Measurements from ENCODE around the gene DAAM2.
A peak's percentile ranks its signal among the peaks of the same experiment; 100 is the strongest.

The DAAM2 gene

GRCh38 chr6:39849228-39849627 lies 57.1 kb downstream of the DAAM2 start:
- FAIRE-seq = no peak
- TF ChIP-seq PAX5 (IDR thresholded peaks at IDR 0.05; ENCODE audit: insufficient read depth, low read length, severe bottlenecking) (no peak), SPI1 (IDR thresholded peaks at IDR 0.05; ENCODE audit: low read depth, low read length) (no peak), POLR2A (IDR thresholded peaks at IDR 0.05; ENCODE audit: low read depth, low read length) (no peak), TAF1 (IDR thresholded peaks at IDR 0.05; ENCODE audit: low read depth, low read length) (no peak), POU2F2 (IDR thresholded peaks at IDR 0.05; ENCODE audit: low read depth, low read length) (no peak), POLR2AphosphoS5 (IDR thresholded peaks at IDR 0.05; ENCODE audit: low read depth, low read length) (no peak)

GRCh38 chr6:39849764-39850163 lies 57.6 kb downstream of the DAAM2 start:
- FAIRE-seq (no peak), DNase-seq (ENCODE audit: insufficient read length, low spot score) (no peak)
- TF ChIP-seq POLR2AphosphoS5 (IDR thresholded peaks at IDR 0.05; ENCODE audit: low read depth, low read length) = no peak
- no peak for TF ChIP-seq SPI1 (IDR thresholded peaks at IDR 0.05; ENCODE audit: low read depth, low read length)
- TF ChIP-seq TAF1 (IDR thresholded peaks at IDR 0.05; ENCODE audit: low read depth, low read length) = no peak
- TF ChIP-seq POU2F2 (IDR thresholded peaks at IDR 0.05; ENCODE audit: low read depth, low read length) = no peak
- no peak for TF ChIP-seq PAX5 (IDR thresholded peaks at IDR 0.05; ENCODE audit: insufficient read depth, low read length, severe bottlenecking)
- TF ChIP-seq POLR2A (IDR thresholded peaks at IDR 0.05; ENCODE audit: low read depth, low read length) = no peak

More at GRCh38 chr6:39849228-39849627, 57.1 kb downstream of the DAAM2 start:
- DNase-seq (ENCODE audit: insufficient read length, low spot score) = no peak

GRCh38 chr6:39850736-39851297 lies 58.6 kb downstream of the DAAM2 start:
- TF ChIP-seq POLR2AphosphoS5 (IDR thresholded peaks at IDR 0.05; ENCODE audit: low read depth, low read length) = no peak
- no peak for DNase-seq (ENCODE audit: insufficient read length, low spot score)
- FAIRE-seq = no peak

- FAIRE-seq (no peak), DNase-seq (ENCODE audit: insufficient read length, low spot score) (no peak)
- no peak for TF ChIP-seq TAF1 (IDR thresholded peaks at IDR 0.05; ENCODE audit: low read depth, low read length)
- TF ChIP-seq SPI1 (IDR thresholded peaks at IDR 0.05; ENCODE audit: low read depth, low read length) = no peak
- no peak for TF ChIP-seq POLR2A (IDR thresholded peaks at IDR 0.05; ENCODE audit: low read depth, low read length)
Observed at GRCh38 chr6:39851331-39851730, 59.2 kb downstream of the DAAM2 start.

GRCh38 chr6:39852324-39852723 lies 60.1 kb downstream of the DAAM2 start:
- TF ChIP-seq POU2F2 (IDR thresholded peaks at IDR 0.05; ENCODE audit: low read depth, low read length) = no peak
- no peak for TF ChIP-seq POLR2A (IDR thresholded peaks at IDR 0.05; ENCODE audit: low read depth, low read length)
- TF ChIP-seq PAX5 (IDR thresholded peaks at IDR 0.05; ENCODE audit: insufficient read depth, low read length, severe bottlenecking) = no peak
- no peak for TF ChIP-seq TAF1 (IDR thresholded peaks at IDR 0.05; ENCODE audit: low read depth, low read length)
- no peak for TF ChIP-seq SPI1 (IDR thresholded peaks at IDR 0.05; ENCODE audit: low read depth, low read length)
- no peak for TF ChIP-seq POLR2AphosphoS5 (IDR thresholded peaks at IDR 0.05; ENCODE audit: low read depth, low read length)
- FAIRE-seq = no peak
- no peak for DNase-seq (ENCODE audit: insufficient read length, low spot score)

- FAIRE-seq (no peak), DNase-seq (ENCODE audit: insufficient read length, low spot score) (no peak)
- TF ChIP-seq SPI1 (IDR thresholded peaks at IDR 0.05; ENCODE audit: low read depth, low read length) (no peak), POU2F2 (IDR thresholded peaks at IDR 0.05; ENCODE audit: low read depth, low read length) (no peak), PAX5 (IDR thresholded peaks at IDR 0.05; ENCODE audit: insufficient read depth, low read length, severe bottlenecking) (no peak), POLR2A (IDR thresholded peaks at IDR 0.05; ENCODE audit: low read depth, low read length) (no peak), POLR2AphosphoS5 (IDR thresholded peaks at IDR 0.05; ENCODE audit: low read depth, low read length) (no peak), TAF1 (IDR thresholded peaks at IDR 0.05; ENCODE audit: low read depth, low read length) (no peak)
Observed at GRCh38 chr6:39853604-39854003, 61.4 kb downstream of the DAAM2 start.

GRCh38 chr6:39855356-39855995 lies 63.3 kb downstream of the DAAM2 start:
- FAIRE-seq (no peak), DNase-seq (ENCODE audit: insufficient read length, low spot score) (no peak)
- no peak for TF ChIP-seq PAX5 (IDR thresholded peaks at IDR 0.05; ENCODE audit: insufficient read depth, low read length, severe bottlenecking)
- no peak for TF ChIP-seq TAF1 (IDR thresholded peaks at IDR 0.05; ENCODE audit: low read depth, low read length)
- no peak for TF ChIP-seq POU2F2 (IDR thresholded peaks at IDR 0.05; ENCODE audit: low read depth, low read length)
- no peak for TF ChIP-seq POLR2AphosphoS5 (IDR thresholded peaks at IDR 0.05; ENCODE audit: low read depth, low read length)
- no peak for TF ChIP-seq SPI1 (IDR thresholded peaks at IDR 0.05; ENCODE audit: low read depth, low read length)
- TF ChIP-seq POLR2A (IDR thresholded peaks at IDR 0.05; ENCODE audit: low read depth, low read length) = no peak

- DNase-seq (ENCODE audit: insufficient read length, low spot score) (no peak), FAIRE-seq (no peak)
- no peak for TF ChIP-seq TAF1 (IDR thresholded peaks at IDR 0.05; ENCODE audit: low read depth, low read length)
Observed at GRCh38 chr6:39859025-39859424, 66.8 kb downstream of the DAAM2 start.

- DNase-seq (ENCODE audit: insufficient read length, low spot score) (no peak), FAIRE-seq (no peak)
- TF ChIP-seq POLR2AphosphoS5 (IDR thresholded peaks at IDR 0.05; ENCODE audit: low read depth, low read length) (no peak), PAX5 (IDR thresholded peaks at IDR 0.05; ENCODE audit: insufficient read depth, low read length, severe bottlenecking) (no peak), POU2F2 (IDR thresholded peaks at IDR 0.05; ENCODE audit: low read depth, low read length) (no peak), TAF1 (IDR thresholded peaks at IDR 0.05; ENCODE audit: low read depth, low read length) (no peak)
Observed at GRCh38 chr6:39861663-39862062, 69.5 kb downstream of the DAAM2 start.

- DNase-seq (ENCODE audit: insufficient read length, low spot score) (peak; percentile 48), FAIRE-seq (no peak)
- no peak for TF ChIP-seq PAX5 (IDR thresholded peaks at IDR 0.05; ENCODE audit: insufficient read depth, low read length, severe bottlenecking)
- no peak for TF ChIP-seq TAF1 (IDR thresholded peaks at IDR 0.05; ENCODE audit: low read depth, low read length)
- no peak for TF ChIP-seq POU2F2 (IDR thresholded peaks at IDR 0.05; ENCODE audit: low read depth, low read length)
Observed at GRCh38 chr6:39865011-39865888, 73.1 kb downstream of the DAAM2 start.

Measured in GM12891 (cell line).